Neutrophil (primary cell): ENCODE data around the gene PLSCR3.

Experiments used
- H3K27ac ChIP-seq: fragments of 200-600 bp; sonication (generic); 2 replicates; pipeline ENCODE4 v1.5.1; 2016; ENCODE audit warnings: mild to moderate bottlenecking, moderate library complexity
- H3K27me3 ChIP-seq: fragments of 200-600 bp; sonication (generic); 2 replicates; pipeline ENCODE4 v1.6.0; 2016; ENCODE audit warnings: mild to moderate bottlenecking
- H3K36me3 ChIP-seq: fragments of 200-600 bp; sonication (generic); 2 replicates; pipeline ENCODE4 v1.5.1; 2017
- H3K4me1 ChIP-seq, 2 experiments: fragments of 200-600 bp in 1 of 2; sonication (generic) in 1 of 2; 1 replicate in 1 of 2; 2 replicates in 1 of 2; pipeline versions ENCODE4 v1.5.1 to v1.6.1; 2013 to 2016; ENCODE audit warnings: low read depth in 1 of 2, low read length in 1 of 2, mild to moderate bottlenecking in 1 of 2, moderate library complexity in 1 of 2; ENCODE audit not compliant: control insufficient read depth in 1 of 2, insufficient read depth in 1 of 2
- H3K4me3 ChIP-seq, 2 experiments: fragments of 200-600 bp in 1 of 2; sonication (generic) in 1 of 2; 1 replicate in 1 of 2; 2 replicates in 1 of 2; pipeline ENCODE4 v1.5.1; 2013 to 2016; ENCODE audit warnings: low read depth in 1 of 2, low read length in 1 of 2, mild to moderate bottlenecking in 1 of 2, moderate library complexity in 1 of 2
- H3K9me3 ChIP-seq: fragments of 200-600 bp; sonication (generic); 2 replicates; pipeline ENCODE4 v1.5.1; 2016
- TF ChIP-seq, protein P1 (sequence below): fragments of 200-600 bp; sonication (generic); IDR thresholded peaks from 2 replicates; pipeline ENCODE4 v1.5.1; 2016; ENCODE audit warnings: antibody characterized with exemption

The PLSCR3 gene

GRCh38 chr17:7428557-7428956 lies 34.2 kb upstream of the PLSCR3 start, which contains the start of gene SPEM3:
SPEM3 (plus strand) TSS chr17:7428857; CDS start chr17:7428903, 46 bp downstream.
- Histone ChIP-seq H3K27ac (no peak within 1 kb of the TSS), H3K4me1 (no peaks in the 10 kb centered on the region), H3K9me3 (no peaks in the 10 kb centered on the region), H3K36me3 (no peaks in the 10 kb centered on the region), H3K27me3 (no peaks in the 10 kb centered on the region), H3K4me3 (no peak within 1 kb of the TSS)
- TF ChIP-seq, protein P1, sequence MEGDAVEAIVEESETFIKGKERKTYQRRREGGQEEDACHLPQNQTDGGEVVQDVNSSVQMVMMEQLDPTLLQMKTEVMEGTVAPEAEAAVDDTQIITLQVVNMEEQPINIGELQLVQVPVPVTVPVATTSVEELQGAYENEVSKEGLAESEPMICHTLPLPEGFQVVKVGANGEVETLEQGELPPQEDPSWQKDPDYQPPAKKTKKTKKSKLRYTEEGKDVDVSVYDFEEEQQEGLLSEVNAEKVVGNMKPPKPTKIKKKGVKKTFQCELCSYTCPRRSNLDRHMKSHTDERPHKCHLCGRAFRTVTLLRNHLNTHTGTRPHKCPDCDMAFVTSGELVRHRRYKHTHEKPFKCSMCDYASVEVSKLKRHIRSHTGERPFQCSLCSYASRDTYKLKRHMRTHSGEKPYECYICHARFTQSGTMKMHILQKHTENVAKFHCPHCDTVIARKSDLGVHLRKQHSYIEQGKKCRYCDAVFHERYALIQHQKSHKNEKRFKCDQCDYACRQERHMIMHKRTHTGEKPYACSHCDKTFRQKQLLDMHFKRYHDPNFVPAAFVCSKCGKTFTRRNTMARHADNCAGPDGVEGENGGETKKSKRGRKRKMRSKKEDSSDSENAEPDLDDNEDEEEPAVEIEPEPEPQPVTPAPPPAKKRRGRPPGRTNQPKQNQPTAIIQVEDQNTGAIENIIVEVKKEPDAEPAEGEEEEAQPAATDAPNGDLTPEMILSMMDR: no peak

GRCh38 chr17:7427549-7427948 lies 33.2 kb upstream of the PLSCR3 start:
- Histone ChIP-seq H3K4me3 (no peak overlapping the region), H3K36me3 (no peaks in the 10 kb centered on the region), H3K27ac (no peak overlapping the region), H3K4me1 (no peaks in the 10 kb centered on the region), H3K9me3 (no peaks in the 10 kb centered on the region), H3K27me3 (no peaks in the 10 kb centered on the region)
- TF ChIP-seq, protein P1: no peak

DNA sequence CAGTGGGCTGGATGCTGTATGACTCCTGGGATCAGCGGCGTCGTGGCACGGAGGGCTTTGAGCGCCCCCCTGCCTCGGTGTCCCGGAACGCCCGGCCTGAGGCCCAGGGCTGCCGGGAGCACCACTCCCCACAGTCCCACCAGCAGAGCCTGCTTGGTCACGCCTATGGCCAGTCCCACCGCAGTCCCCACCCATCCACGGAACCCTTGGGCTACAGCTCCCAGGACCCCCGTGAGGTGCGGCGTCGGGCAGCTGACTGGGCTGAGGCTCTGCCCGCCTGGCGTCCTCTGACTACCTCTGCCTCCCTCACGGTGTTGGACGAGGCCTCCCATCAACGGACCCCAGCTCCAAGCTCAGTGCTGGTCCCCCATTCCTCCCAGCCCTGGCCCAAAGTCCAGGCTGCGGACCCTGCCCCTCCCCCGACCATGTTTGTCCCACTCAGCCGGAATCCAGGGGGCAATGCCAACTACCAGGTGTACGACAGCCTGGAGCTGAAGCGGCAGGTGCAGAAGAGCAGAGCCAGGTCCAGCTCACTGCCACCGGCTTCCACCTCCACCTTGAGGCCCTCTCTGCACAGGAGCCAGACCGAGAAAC lies 32.7 kb upstream of the PLSCR3 start:
- Histone ChIP-seq H3K4me1 (no peaks in the 10 kb centered on the region), H3K27me3 (no peaks in the 10 kb centered on the region), H3K27ac (no peak overlapping the region), H3K9me3 (no peaks in the 10 kb centered on the region), H3K36me3 (no peaks in the 10 kb centered on the region), H3K4me3 (no peak overlapping the region)
- TF ChIP-seq, protein P1: no peak

- H3K9me3 ChIP-seq: no peaks in the 10 kb centered on the region
- no peak overlapping the region for H3K27ac ChIP-seq
- TF ChIP-seq, protein P1: no peak
- no peaks in the 10 kb centered on the region for H3K36me3 ChIP-seq
- H3K4me3 ChIP-seq: no peak overlapping the region
- H3K4me1 ChIP-seq: no peaks in the 10 kb centered on the region
- no peaks in the 10 kb centered on the region for H3K27me3 ChIP-seq
These were observed 32.0 kb upstream of the PLSCR3 start for GRCh38 chr17:7426203-7426863.

DNA sequence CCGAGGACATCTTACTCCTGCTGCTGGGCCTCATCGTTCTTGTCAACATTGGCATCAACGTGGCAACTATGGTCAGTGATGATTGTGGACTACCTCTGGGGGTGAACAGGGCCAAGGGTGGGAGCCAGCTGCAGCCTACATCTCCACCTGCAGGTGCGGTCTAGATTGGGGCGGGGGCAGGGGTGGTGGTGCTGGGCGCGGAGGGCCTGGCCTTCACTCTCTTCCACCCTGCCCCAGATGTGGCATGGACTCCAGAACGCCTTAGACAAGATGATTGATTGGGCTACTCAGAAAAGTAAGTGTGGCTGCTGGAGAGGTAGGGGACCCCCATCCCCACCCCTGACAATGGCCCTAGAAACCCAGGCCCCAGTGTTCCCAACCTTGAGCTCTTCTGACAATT lies 31.4 kb upstream of the PLSCR3 start:
- Histone ChIP-seq H3K36me3 (no peaks in the 10 kb centered on the region), H3K4me3 (no peak overlapping the region), H3K27me3 (no peaks in the 10 kb centered on the region), H3K4me1 (no peaks in the 10 kb centered on the region), H3K27ac (no peak overlapping the region), H3K9me3 (no peaks in the 10 kb centered on the region)
- TF ChIP-seq, protein P1: no peak
